NCI-H2081 treated with DMSO at 0.1 percent for 48 hours (cell line): ENCODE results near the gene U2AF2.

Experiments
- DNase-seq: peaks from one replicate; lab custom pipeline; 2025; lab: John Stamatoyannopoulos, UW

The U2AF2 gene

GRCh38 chr19:55654868-55655647 lies at the start of gene U2AF2:
U2AF2 (plus strand) TSS chr19:55655035; CDS start chr19:55655105, 70 bp downstream.
- no peak for DNase-seq

- DNase-seq = peak; percentile 95
These were observed 49.6 kb upstream of the U2AF2 start for GRCh38 chr19:55605207-55605636.

- DNase-seq = no peak
These were observed 49.0 kb upstream of the U2AF2 start, which contains the start of gene ZNF865 for GRCh38 chr19:55605637-55606470. ZNF865 (plus strand) TSS chr19:55605647; CDS start chr19:55613619, 7,972 bp downstream.

GRCh38 chr19:55606471-55606787 lies 48.4 kb upstream of the U2AF2 start:
- DNase-seq = no peak

- DNase-seq = no peak
These were observed 48.0 kb upstream of the U2AF2 start for GRCh38 chr19:55606817-55607216.

- DNase-seq = no peak
These were observed 45.5 kb upstream of the U2AF2 start for GRCh38 chr19:55609326-55609725.

GRCh38 chr19:55611300-55611982 lies 43.4 kb upstream of the U2AF2 start:
- no peak for DNase-seq

- DNase-seq = no peak
These were observed 42.7 kb upstream of the U2AF2 start for GRCh38 chr19:55611983-55612645.

- no peak for DNase-seq
These were observed 41.4 kb upstream of the U2AF2 start for GRCh38 chr19:55613396-55613795.

GRCh38 chr19:55613930-55614710 lies 40.7 kb upstream of the U2AF2 start:
- DNase-seq = no peak

GRCh38 chr19:55614711-55615542 lies 39.9 kb upstream of the U2AF2 start:
- DNase-seq = no peak

GRCh38 chr19:55615543-55616394 lies 39.1 kb upstream of the U2AF2 start:
- no peak for DNase-seq

- no peak for DNase-seq
These were observed 38.4 kb upstream of the U2AF2 start for GRCh38 chr19:55616395-55616875.

GRCh38 chr19:55617426-55617825 lies 37.4 kb upstream of the U2AF2 start:
- DNase-seq = no peak

GRCh38 chr19:55618426-55618825 lies 36.4 kb upstream of the U2AF2 start:
- DNase-seq = no peak

- no peak for DNase-seq
These were observed 35.5 kb upstream of the U2AF2 start for GRCh38 chr19:55619286-55619685.

- DNase-seq = no peak
These were observed 34.2 kb upstream of the U2AF2 start for GRCh38 chr19:55620410-55621204.

GRCh38 chr19:55621205-55621672 lies 33.6 kb upstream of the U2AF2 start:
- DNase-seq = no peak
